ENCODE results near the gene RNU6-1.

DNA sequence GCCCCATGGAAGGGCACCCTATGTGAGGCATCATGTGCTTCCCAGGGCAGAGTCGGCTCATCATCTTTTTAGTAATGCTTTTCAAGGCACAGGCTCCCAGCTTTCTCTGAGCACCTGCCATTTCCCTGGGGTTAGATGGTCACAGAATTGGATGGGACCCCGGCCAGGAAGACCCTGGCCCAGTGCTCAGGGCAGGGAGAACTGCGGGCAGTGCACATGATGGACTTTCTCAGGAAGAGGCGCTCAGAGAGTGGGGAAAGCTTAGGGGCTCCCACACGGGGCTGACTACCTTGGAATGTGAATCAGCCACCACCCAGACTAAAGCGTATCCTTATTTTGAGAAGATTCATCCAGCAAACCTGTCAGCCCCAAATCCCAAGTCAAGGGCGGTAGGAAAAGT is 31.0 kb downstream of the RNU6-1 start:
- TF ChIP-seq, protein P1, sequence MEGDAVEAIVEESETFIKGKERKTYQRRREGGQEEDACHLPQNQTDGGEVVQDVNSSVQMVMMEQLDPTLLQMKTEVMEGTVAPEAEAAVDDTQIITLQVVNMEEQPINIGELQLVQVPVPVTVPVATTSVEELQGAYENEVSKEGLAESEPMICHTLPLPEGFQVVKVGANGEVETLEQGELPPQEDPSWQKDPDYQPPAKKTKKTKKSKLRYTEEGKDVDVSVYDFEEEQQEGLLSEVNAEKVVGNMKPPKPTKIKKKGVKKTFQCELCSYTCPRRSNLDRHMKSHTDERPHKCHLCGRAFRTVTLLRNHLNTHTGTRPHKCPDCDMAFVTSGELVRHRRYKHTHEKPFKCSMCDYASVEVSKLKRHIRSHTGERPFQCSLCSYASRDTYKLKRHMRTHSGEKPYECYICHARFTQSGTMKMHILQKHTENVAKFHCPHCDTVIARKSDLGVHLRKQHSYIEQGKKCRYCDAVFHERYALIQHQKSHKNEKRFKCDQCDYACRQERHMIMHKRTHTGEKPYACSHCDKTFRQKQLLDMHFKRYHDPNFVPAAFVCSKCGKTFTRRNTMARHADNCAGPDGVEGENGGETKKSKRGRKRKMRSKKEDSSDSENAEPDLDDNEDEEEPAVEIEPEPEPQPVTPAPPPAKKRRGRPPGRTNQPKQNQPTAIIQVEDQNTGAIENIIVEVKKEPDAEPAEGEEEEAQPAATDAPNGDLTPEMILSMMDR (IDR thresholded peaks at IDR 0.05): no peak
- TF ChIP-seq POLR2A (IDR thresholded peaks at IDR 0.05) (no peak), EP300 (IDR thresholded peaks at IDR 0.05) (no peak)

Data from ovary (tissue), 3 donors.